Tibial nerve (tissue), 3 donors: ENCODE data around the gene EARS2.

Experiments used
- CTCF ChIP-seq, 5 experiments: fragments of 200-600 bp in 3 of 5; fragments of 450-650 bp in 2 of 5; sonication (generic) in 3 of 5; IDR thresholded peaks; one replicate each; pipeline ENCODE4 v1.5.1; 2016 to 2019; ENCODE audit warnings: antibody characterized with exemption in 5 of 5, mild to moderate bottlenecking in 3 of 5, moderate library complexity in 2 of 5
- POLR2A ChIP-seq, 2 donors: fragments of 450-650 bp; IDR thresholded peaks; one replicate each; pipeline ENCODE4 v1.6.1; 2017; ENCODE audit warnings: antibody characterized with exemption in 2 of 2, mild to moderate bottlenecking in 2 of 2, moderate library complexity in 2 of 2

GRCh38 chr16:23515881-23516280 is 41.3 kb downstream of the EARS2 start:
- TF ChIP-seq POLR2A (IDR thresholded peaks at IDR 0.05): no peak
- TF ChIP-seq CTCF (IDR thresholded peaks at IDR 0.05): no peak
